HepG2 (cell line): Measurements from ENCODE around the gene DAPK3. TPM values are rescaled to one million over a fixed set of nuclear protein-coding genes. Genes with fewer than 3 reads are reported as not detected.

Experiments used
- BCL6 ChIP-seq: IDR thresholded peaks from 2 replicates; pipeline ENCODE4 v1.6.1; 2016; ENCODE audit warnings: missing genetic modification reagents, missing compliant biosample characterization
- CREBL2 ChIP-seq: sonication (generic); formaldehyde crosslinking; IDR thresholded peaks from 2 replicates; pipeline ENCODE4 v1.8.1; 2023; ENCODE audit warnings: missing genetic modification reagents, mild to moderate bottlenecking, borderline replicate concordance
- ELF1 ChIP-seq: sonication (generic); formaldehyde crosslinking; IDR thresholded peaks from 2 replicates; pipeline ENCODE4 v1.4.0; 2020; ENCODE audit warnings: missing genetic modification reagents
- EZH2 ChIP-seq: conservative IDR thresholded peaks from 2 replicates; pipeline ENCODE4 v1.6.1; 2012; ENCODE audit warnings: mild to moderate bottlenecking, low read depth, low read length, moderate library complexity
- FOSL2 ChIP-seq: sonication (generic); formaldehyde crosslinking; IDR thresholded peaks from 2 replicates; pipeline ENCODE4 v1.4.0; 2020; ENCODE audit warnings: missing genetic modification reagents
- HNRNPLL ChIP-seq: fragments of 200-400 bp; formaldehyde crosslinking; IDR thresholded peaks from 2 replicates; pipeline ENCODE4 v1.6.1; 2017; ENCODE audit warnings: mild to moderate bottlenecking, low read depth, low read length; ENCODE audit not compliant: poor library complexity, severe bottlenecking
- HOMEZ ChIP-seq: IDR thresholded peaks from 2 replicates; pipeline ENCODE4 v1.6.1; 2016; ENCODE audit warnings: low read depth
- IKZF5 ChIP-seq: IDR thresholded peaks from 2 replicates; pipeline ENCODE4 v1.6.1; 2018; ENCODE audit warnings: missing genetic modification reagents, mild to moderate bottlenecking, missing compliant biosample characterization
- KLF16 ChIP-seq, 2 experiments: sonication (generic) in 1 of 2; formaldehyde crosslinking in 1 of 2; IDR thresholded peaks; 2 replicates each; pipeline versions ENCODE4 v1.6.1 to v1.8.0; 2016 to 2023; ENCODE audit warnings: missing genetic modification reagents in 2 of 2, missing compliant biosample characterization in 1 of 2
- NFKB2 ChIP-seq: sonication (generic); formaldehyde crosslinking; IDR thresholded peaks from 2 replicates; pipeline ENCODE4 v1.4.0; 2020; ENCODE audit warnings: missing genetic modification reagents, borderline replicate concordance
- NR0B2 ChIP-seq: sonication (generic); formaldehyde crosslinking; IDR thresholded peaks from 2 replicates; pipeline ENCODE4 v1.4.0; 2020; ENCODE audit warnings: mild to moderate bottlenecking, missing genetic modification reagents
- POLR2AphosphoS5 ChIP-seq: IDR thresholded peaks from 2 replicates; pipeline ENCODE4 v1.6.1; 2012; ENCODE audit warnings: low read depth, low read length
- POLR2G ChIP-seq: fragments of 200-400 bp; formaldehyde crosslinking; IDR thresholded peaks from 2 replicates; pipeline ENCODE4 v1.6.1; 2018; ENCODE audit warnings: mild to moderate bottlenecking, low read depth, low read length, moderate library complexity
- ZBTB21 ChIP-seq: sonication (generic); formaldehyde crosslinking; IDR thresholded peaks from 2 replicates; pipeline ENCODE4 v1.4.0; 2020; ENCODE audit warnings: missing genetic modification reagents
- ZFP91 ChIP-seq: sonication (generic); formaldehyde crosslinking; IDR thresholded peaks from 2 replicates; pipeline ENCODE4 v1.9.0; 2022; ENCODE audit warnings: missing genetic modification reagents, mild to moderate bottlenecking, borderline replicate concordance
- ZNF207 ChIP-seq: fragments of 450-650 bp; IDR thresholded peaks from 2 replicates; pipeline ENCODE4 v1.6.1; 2016; ENCODE audit warnings: antibody characterized with exemption, borderline replicate concordance
- ZNF333 ChIP-seq: sonication (generic); formaldehyde crosslinking; IDR thresholded peaks from 2 replicates; pipeline ENCODE4 v1.4.0; 2020; ENCODE audit warnings: mild to moderate bottlenecking, missing genetic modification reagents, borderline replicate concordance
- ZNF747 ChIP-seq: sonication (generic); formaldehyde crosslinking; IDR thresholded peaks from 2 replicates; pipeline ENCODE4 v1.8.1; 2023; ENCODE audit warnings: missing genetic modification reagents, mild to moderate bottlenecking, borderline replicate concordance
- ZNF772 ChIP-seq: sonication (generic); formaldehyde crosslinking; IDR thresholded peaks from 2 replicates; pipeline ENCODE4 v1.5.0; 2020; ENCODE audit warnings: mild to moderate bottlenecking, missing genetic modification reagents
- ZXDC ChIP-seq: sonication (generic); formaldehyde crosslinking; IDR thresholded peaks from 2 replicates; pipeline ENCODE4 v1.5.0; 2020; ENCODE audit warnings: mild to moderate bottlenecking, missing genetic modification reagents
- polyA plus RNA-seq, 8 experiments: library from polyadenylated mRNA; depleted of rRNA in 3 of 8; stranded (reverse) in 7 of 8; unstranded in 1 of 8; fragments of >200 nt; fragmentation: Illumina TruSeq in 4 of 8; extraction: Trizol in 4 of 8; gene quantifications; 2 replicates each; pipeline versions ENCODE4 v1.2.1 to v1.2.3, GENCODE V29; 2011 to 2016; ENCODE audit warnings: low read depth in 4 of 8, missing spikeins in 1 of 8, mixed read lengths in 1 of 8; ENCODE audit not compliant: insufficient read depth in 1 of 8
- total RNA-seq, 5 experiments: library from RNA; depleted of rRNA; stranded (reverse); fragments of >200 nt; fragmentation: Illumina TruSeq; extraction: Trizol; gene quantifications; 2 replicates each; pipeline ENCODE4 v1.2.3, GENCODE V29; 2016; ENCODE audit warnings: low read depth in 1 of 5

The DAPK3 gene
- total and polyA plus RNA-seq, 2 of the 13 experiments (the other 11 are each of a cell fraction or from before 2014, with no cell fraction given): 30.5 to 37.3 TPM

- TF ChIP-seq ZFP91 (CRISPR knock-in tag) (peak; percentile 100), POLR2G (peak; percentile 80), IKZF5 (CRISPR knock-in tag) (peak; percentile 45; the same call in 1 of the 2 replicates), NFKB2 (peak; percentile 86; the same call in 1 of the 2 replicates), ELF1 (CRISPR knock-in tag) (peak; percentile 48), ZXDC (0 out of 2 replicates have a peak, but pooled peaks have one; percentile 53), ZBTB21 (CRISPR knock-in tag) (no peak), HOMEZ (CRISPR knock-in tag) (0 out of 2 replicates have a peak, but pooled peaks have one; percentile 11), HNRNPLL (peak; percentile 89), KLF16 (CRISPR knock-in tag; IDR thresholded peaks at IDR 0.05) (peak in 1 of 2 experiments; percentile 73; a peak in 1 of 4 replicates), ZNF772 (peak; percentile 89), EZH2 (no peak), BCL6 (CRISPR knock-in tag) (0 out of 2 replicates have a peak, but pooled peaks have one; percentile 18), CREBL2 (CRISPR knock-in tag) (0 out of 2 replicates have a peak, but pooled peaks have one; percentile 70), NR0B2 (CRISPR knock-in tag) (0 out of 2 replicates have a peak, but pooled peaks have one; percentile 23), ZNF747 (0 out of 2 replicates have a peak, but pooled peaks have one; percentile 44), ZNF207 (no peak), FOSL2 (CRISPR knock-in tag) (no peak; the same call in 1 of the 2 replicates), ZNF333 (CRISPR knock-in tag) (no peak), POLR2AphosphoS5 (peak; percentile 73)
These were observed 36.3 kb upstream of the DAPK3 start, which contains the start of gene PIAS4 (continued) for GRCh38 chr19:4007021-4007835.
